Neural crest cell (in vitro differentiated cells): Measurements from ENCODE around the gene GZF1. TPM values are rescaled to one million over a fixed set of nuclear protein-coding genes. Genes with fewer than 3 reads are reported as not detected.

Experiments
- DNase-seq: peaks from one replicate; pipeline ENCODE4 v3.0.0; 2021; ENCODE audit warnings: low read depth, mixed read lengths, low spot score
- H3K27ac Mint-ChIP-seq: one replicate; pipeline ENCODE4 v1.8.0; 2021; ENCODE audit warnings: mild to moderate bottlenecking, mixed read lengths; ENCODE audit not compliant: unreplicated experiment
- H3K27me3 Mint-ChIP-seq: 2 replicates; pipeline ENCODE4 v1.8.0; 2021; ENCODE audit warnings: low read depth, mild to moderate bottlenecking, mixed read lengths
- H3K36me3 Mint-ChIP-seq: 2 replicates; pipeline ENCODE4 v1.8.0; 2021; ENCODE audit warnings: low read depth, mild to moderate bottlenecking, mixed read lengths
- H3K4me1 Mint-ChIP-seq: 2 replicates; pipeline ENCODE4 v1.8.0; 2021; ENCODE audit warnings: mixed read lengths
- H3K4me3 Mint-ChIP-seq: one replicate; pipeline ENCODE4 v1.8.0; 2021; ENCODE audit warnings: mild to moderate bottlenecking, mixed read lengths
- H3K9me3 Mint-ChIP-seq: 2 replicates; pipeline ENCODE4 v1.8.0; 2021; ENCODE audit warnings: mixed read lengths
- total RNA-seq: library from RNA; stranded (reverse); gene quantifications from 2 replicates; pipeline ENCODE4 v1.2.1, GENCODE V29; 2021
- TF ChIP-seq, protein P1 (sequence below): fragments of 200-600 bp; sonication (generic); conservative IDR thresholded peaks from 2 replicates; pipeline ENCODE4 v1.5.0; 2021; ENCODE audit warnings: antibody characterized with exemption, mild to moderate bottlenecking

Gene GZF1
- total RNA-seq, 1 donor from 2014 or later, result 21.9 TPM

DNA sequence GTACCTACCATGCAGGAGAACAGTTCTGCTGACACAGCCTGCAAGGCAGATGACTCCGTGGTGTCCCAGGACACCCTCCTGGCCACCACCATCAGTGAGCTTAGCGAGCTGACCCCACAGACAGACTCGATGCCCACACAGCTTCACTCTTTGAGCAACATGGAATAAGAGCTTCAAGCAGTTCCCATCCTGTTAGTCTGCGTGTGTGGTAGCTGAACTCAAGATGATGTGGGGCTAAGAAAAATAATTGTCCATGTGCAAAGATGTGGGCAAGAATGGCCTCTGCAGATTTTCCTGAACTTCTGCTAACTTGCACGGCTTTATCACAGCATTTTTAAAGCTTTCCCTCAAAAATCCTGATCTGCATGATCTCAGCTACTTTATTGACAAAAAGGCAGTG lies 8.3 kb downstream of the GZF1 start:
- Mint-ChIP-seq H3K4me3 (no peak overlapping the region), H3K27ac (no peak overlapping the region), H3K4me1 (peaks cover 17% of the 10 kb centered on the region), H3K36me3 (peaks cover 17% of the 10 kb centered on the region), H3K27me3 (no peaks in the 10 kb centered on the region), H3K9me3 (no peaks in the 10 kb centered on the region)
- DNase-seq, result no peak
- TF ChIP-seq, protein P1, sequence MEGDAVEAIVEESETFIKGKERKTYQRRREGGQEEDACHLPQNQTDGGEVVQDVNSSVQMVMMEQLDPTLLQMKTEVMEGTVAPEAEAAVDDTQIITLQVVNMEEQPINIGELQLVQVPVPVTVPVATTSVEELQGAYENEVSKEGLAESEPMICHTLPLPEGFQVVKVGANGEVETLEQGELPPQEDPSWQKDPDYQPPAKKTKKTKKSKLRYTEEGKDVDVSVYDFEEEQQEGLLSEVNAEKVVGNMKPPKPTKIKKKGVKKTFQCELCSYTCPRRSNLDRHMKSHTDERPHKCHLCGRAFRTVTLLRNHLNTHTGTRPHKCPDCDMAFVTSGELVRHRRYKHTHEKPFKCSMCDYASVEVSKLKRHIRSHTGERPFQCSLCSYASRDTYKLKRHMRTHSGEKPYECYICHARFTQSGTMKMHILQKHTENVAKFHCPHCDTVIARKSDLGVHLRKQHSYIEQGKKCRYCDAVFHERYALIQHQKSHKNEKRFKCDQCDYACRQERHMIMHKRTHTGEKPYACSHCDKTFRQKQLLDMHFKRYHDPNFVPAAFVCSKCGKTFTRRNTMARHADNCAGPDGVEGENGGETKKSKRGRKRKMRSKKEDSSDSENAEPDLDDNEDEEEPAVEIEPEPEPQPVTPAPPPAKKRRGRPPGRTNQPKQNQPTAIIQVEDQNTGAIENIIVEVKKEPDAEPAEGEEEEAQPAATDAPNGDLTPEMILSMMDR, result no peak

- H3K9me3 Mint-ChIP-seq, result no peaks in the 10 kb centered on the region
- peaks cover 22% of the 10 kb centered on the region for H3K36me3 Mint-ChIP-seq
- no peak for DNase-seq
- H3K4me1 Mint-ChIP-seq, result peaks cover 16% of the 10 kb centered on the region
- TF ChIP-seq, protein P1, result no peak
- no peaks in the 10 kb centered on the region for H3K27me3 Mint-ChIP-seq
- no peak overlapping the region for H3K27ac Mint-ChIP-seq
- H3K4me3 Mint-ChIP-seq, result no peak overlapping the region
Observed at GRCh38 chr20:23370873-23371272, 8.9 kb downstream of the GZF1 start.

GRCh38 chr20:23371496-23371895 lies 9.5 kb downstream of the GZF1 start:
- Mint-ChIP-seq H3K4me1 (peaks cover 10% of the 10 kb centered on the region), H3K9me3 (no peaks in the 10 kb centered on the region), H3K27ac (no peak overlapping the region), H3K36me3 (peaks cover 24% of the 10 kb centered on the region), H3K4me3 (no peak overlapping the region), H3K27me3 (no peaks in the 10 kb centered on the region)
- DNase-seq, result no peak
- TF ChIP-seq, protein P1, result no peak

DNA sequence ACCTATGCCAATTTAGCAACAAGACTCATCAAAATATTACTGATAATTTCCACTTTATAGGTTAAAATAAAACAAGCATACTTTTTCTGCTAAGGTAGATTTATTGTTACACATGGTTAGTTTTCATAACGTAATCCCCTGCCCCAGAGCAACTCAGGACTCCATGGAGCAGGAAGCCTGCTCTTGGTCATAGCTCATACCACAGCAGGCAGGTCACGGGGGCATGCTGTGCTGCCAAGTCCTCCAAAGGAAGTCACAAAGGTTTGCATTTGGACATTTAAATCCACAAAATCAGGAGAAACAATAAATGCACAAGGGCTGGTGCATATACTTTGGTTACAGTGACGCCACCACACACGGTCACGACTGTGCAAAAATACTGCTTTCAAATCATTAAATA lies 12.5 kb downstream of the GZF1 start:
- TF ChIP-seq, protein P1, result no peak
- H3K27ac Mint-ChIP-seq, result no peak overlapping the region
- no peak overlapping the region for H3K4me3 Mint-ChIP-seq
- H3K4me1 Mint-ChIP-seq, result no peaks in the 10 kb centered on the region
- no peak for DNase-seq
- no peaks in the 10 kb centered on the region for H3K27me3 Mint-ChIP-seq
- no peaks in the 10 kb centered on the region for H3K9me3 Mint-ChIP-seq
- H3K36me3 Mint-ChIP-seq, result peaks cover 32% of the 10 kb centered on the region

- no peak for DNase-seq
- Mint-ChIP-seq H3K4me3 (no peak overlapping the region), H3K36me3 (peaks cover 32% of the 10 kb centered on the region)
Observed at GRCh38 chr20:23375827-23376226, 13.8 kb downstream of the GZF1 start.

More at GRCh38 chr20:23375827-23376226, 13.8 kb downstream of the GZF1 start:
- Mint-ChIP-seq H3K4me1 (no peaks in the 10 kb centered on the region), H3K9me3 (no peaks in the 10 kb centered on the region), H3K27me3 (no peaks in the 10 kb centered on the region), H3K27ac (no peak overlapping the region)
- TF ChIP-seq, protein P1, result no peak
